ENCODE results near the gene ZNF410.
"Not testable (repeated sequence)": the region's sequence is repeated elsewhere in the genome, so short reads cannot be mapped to it uniquely, and the experiment has no call there.

ZNF410 gene

GRCh38 chr14:73884438-73885190 lies 2.0 kb upstream of the ZNF410 start:
- DNase-seq (ENCODE audit: insufficient read length, low spot score) (no peak), FAIRE-seq (no peak)

DNA sequence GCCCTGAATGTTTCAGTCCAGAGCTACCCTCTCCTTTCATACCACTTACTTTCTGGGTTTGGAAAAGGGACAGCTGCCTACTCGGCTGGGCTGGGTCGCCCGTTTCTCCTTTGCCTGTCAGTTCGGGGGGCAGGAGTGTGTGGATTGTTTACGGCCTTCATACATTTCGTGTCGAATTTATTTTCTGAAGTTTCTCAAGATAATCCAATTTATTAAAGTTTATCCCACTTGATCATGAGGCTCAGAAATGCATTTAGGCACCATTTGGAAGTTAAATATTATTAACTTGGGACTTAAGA lies 608 bp downstream of the ZNF410 start:
- FAIRE-seq (peak; percentile 51), DNase-seq (ENCODE audit: insufficient read length, low spot score) (no peak)

DNA sequence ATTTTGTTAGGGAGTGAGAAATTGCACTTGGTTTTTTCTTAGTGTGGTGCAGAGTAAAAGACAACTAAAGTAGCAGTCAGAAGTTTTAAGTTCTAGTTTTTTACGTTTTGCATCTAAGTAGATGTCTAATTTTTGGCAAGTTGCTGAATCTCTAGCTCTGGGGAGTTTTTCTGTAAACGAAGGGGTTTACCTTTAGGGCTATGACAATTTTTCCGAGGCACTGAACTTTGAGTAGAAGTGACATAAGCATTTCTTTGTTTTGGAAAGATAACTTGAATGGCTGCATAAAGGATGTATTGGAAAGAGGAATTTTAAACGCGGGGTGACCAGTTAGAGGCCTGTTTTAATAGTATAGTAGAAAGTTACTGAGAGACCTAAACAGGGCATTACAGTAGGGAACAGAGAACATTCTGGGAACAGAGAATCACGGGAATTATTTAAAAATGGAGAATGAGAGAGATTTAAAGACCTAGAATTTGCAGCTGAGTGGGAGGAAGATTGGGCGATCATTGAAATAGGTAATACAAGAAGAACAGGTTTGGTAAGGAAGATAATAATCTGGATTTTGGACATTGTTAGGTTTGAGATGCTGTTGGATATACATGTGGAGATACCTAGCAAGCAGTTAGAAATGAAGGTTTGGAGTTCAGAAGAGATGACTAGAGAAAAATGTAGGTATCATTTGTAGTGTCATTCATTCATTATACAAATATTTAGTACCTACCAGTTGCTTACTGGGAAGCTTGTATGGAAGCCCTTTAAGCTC lies 1.2 kb downstream of the ZNF410 start:
- DNase-seq (ENCODE audit: insufficient read length, low spot score) (no peak), FAIRE-seq (no peak)

DNA sequence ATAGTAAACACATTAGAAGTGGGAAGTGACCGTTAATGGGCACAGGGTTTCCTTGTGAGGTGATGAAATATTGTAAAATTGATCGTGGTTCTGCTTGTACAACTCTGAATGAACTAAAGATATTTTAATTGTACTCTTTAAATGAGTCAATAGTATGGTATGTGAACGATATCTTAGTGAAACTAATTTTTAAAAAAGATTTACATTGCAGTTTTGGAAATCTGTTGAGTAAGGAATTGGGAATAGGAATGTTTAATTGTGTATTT lies 1.7 kb downstream of the ZNF410 start:
- no peak for FAIRE-seq
- no peak for DNase-seq (ENCODE audit: insufficient read length, low spot score)

GRCh38 chr14:73888971-73889370 lies 2.3 kb downstream of the ZNF410 start:
- no peak for DNase-seq (ENCODE audit: insufficient read length, low spot score)
- no peak for FAIRE-seq

DNA sequence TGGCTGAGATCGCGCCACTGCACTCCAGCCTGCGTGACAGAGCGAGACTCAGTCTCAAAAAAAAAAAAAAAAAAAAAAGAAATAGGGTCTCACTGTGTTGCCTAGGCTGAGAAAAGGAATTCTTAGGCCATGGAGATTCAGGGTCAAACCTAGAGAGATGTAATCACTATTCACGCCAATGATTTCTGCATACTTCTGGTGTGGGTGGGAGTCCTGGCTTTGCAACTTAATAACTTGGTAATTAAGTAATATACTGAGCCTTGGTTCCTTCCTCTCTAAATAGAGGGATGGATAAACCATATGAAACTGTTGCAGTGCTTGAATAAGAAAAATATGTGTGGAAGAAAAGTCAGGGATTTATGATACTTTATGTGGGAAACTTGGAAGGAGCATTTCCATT lies 2.7 kb downstream of the ZNF410 start:
- FAIRE-seq (no peak), DNase-seq (ENCODE audit: insufficient read length, low spot score) (no peak)

DNA sequence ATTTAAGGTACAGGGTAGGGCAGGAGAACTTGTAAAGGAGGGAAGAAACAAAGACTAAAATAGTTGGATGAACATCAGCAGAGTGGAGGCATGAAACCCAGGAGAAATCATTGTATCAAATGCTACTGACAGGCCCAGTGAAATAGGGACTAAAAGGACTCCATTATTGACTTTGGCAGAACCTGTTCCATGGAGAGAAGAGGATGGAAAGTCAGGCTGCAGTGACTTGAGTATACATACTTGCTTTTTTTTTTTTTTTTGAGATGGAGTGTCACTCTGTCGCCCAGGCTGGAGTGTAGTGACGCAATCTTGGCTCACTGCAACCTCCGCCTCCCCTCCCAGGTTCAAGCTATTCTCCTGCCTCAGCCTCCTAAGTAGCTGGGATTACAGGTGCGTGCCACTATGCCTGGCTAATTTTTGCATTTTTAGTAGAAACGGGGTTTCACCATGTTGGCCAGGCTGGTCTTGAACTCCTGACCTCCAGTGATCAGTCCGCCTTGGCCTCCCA lies 7.6 kb downstream of the ZNF410 start:
- DNase-seq (ENCODE audit: insufficient read length, low spot score); FAIRE-seq: not testable (repeated sequence)

DNA sequence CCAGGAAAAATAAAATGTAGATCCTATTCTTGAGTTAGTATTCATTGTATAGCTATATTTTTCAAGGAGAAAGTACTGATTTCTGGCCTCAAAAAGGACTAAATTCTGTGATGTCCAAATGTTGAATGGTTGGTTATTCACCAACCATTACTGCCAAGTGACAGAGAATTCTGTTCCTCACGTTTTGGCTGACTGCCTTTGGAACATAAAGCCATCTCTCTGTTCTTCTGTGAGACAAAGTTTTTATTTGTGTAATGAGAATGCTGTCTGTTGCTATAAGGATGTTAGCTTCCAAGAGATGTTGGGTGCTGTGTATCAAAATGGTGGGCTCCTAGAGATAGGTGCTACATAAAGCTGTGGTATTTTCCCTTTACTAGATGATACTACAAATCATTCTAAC lies 9.3 kb downstream of the ZNF410 start:
- FAIRE-seq (no peak), DNase-seq (ENCODE audit: insufficient read length, low spot score) (no peak)

DNA sequence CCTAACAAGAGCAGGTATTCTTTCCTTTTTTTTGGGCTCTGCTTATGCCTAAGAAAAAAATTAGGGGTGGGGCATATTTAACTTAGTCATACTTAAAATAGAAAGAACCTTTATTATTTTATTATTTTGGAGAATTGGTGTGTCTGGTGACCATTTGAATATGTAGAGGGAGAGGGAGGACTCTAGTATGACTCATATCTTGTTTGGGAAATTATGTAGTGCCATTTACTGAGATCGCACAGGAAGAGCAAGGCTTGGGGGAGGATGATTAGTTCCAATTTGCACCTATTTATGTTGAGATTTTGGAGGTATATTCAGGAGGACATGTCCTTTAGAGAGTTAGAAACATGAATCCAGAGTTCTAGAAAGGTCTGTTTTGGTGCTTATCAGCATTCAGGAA lies 9.9 kb downstream of the ZNF410 start:
- no peak for DNase-seq (ENCODE audit: insufficient read length, low spot score)
- FAIRE-seq, result no peak

GRCh38 chr14:73903028-73903427 lies 16.4 kb downstream of the ZNF410 start:
- DNase-seq (ENCODE audit: insufficient read length, low spot score), result no peak

GRCh38 chr14:73909681-73910080 lies 23.0 kb downstream of the ZNF410 start:
- peak; percentile 76 for FAIRE-seq
- DNase-seq (ENCODE audit: insufficient read length, low spot score), result no peak

More at GRCh38 chr14:73903028-73903427, 16.4 kb downstream of the ZNF410 start:
- FAIRE-seq, result no peak

- FAIRE-seq (no peak), DNase-seq (ENCODE audit: insufficient read length, low spot score) (no peak)
These were observed 26.6 kb downstream of the ZNF410 start for GRCh38 chr14:73913256-73913655.

GRCh38 chr14:73916324-73916723 lies 29.7 kb downstream of the ZNF410 start:
- no peak for DNase-seq (ENCODE audit: insufficient read length, low spot score)
- FAIRE-seq, result no peak

- DNase-seq (ENCODE audit: insufficient read length, low spot score), result not testable (repeated sequence)
- FAIRE-seq, result peak; percentile 88
These were observed 32.8 kb downstream of the ZNF410 start for GRCh38 chr14:73919457-73919856.

- no peak for FAIRE-seq
These were observed 37.7 kb downstream of the ZNF410 start for GRCh38 chr14:73924337-73924736.

DNA sequence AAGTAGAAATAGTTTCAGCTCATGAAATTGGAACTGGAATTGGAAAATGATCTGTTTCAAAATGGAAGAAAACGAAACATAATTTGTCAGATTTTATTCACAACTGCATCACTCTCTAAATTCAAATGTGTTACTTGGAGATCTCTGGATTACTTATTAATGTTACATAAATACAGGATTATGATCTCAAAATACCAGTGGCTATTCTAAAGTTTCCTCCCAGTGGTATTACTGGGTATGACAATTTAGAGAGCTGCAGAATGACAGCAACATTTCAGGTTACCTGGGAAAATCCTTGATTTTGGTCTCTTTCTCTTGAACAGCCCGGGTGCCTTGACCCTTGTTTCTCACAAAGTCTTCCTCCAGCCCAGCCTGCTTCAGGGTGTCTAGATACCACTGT lies 49.0 kb downstream of the ZNF410 start:
- DNase-seq (ENCODE audit: insufficient read length, low spot score), result peak; percentile 52
- FAIRE-seq, result peak; percentile 49

More at GRCh38 chr14:73924337-73924736, 37.7 kb downstream of the ZNF410 start:
- no peak for DNase-seq (ENCODE audit: insufficient read length, low spot score)

GRCh38 chr14:73936548-73936947 lies 49.9 kb downstream of the ZNF410 start:
- FAIRE-seq (peak; percentile 26), DNase-seq (ENCODE audit: insufficient read length, low spot score) (no peak)

GRCh38 chr14:73937012-73937411 lies 50.4 kb downstream of the ZNF410 start:
- FAIRE-seq (no peak), DNase-seq (ENCODE audit: insufficient read length, low spot score) (no peak)

GRCh38 chr14:73942180-73942579 lies 55.5 kb downstream of the ZNF410 start:
- no peak for DNase-seq (ENCODE audit: insufficient read length, low spot score)
- no peak for FAIRE-seq

DNA sequence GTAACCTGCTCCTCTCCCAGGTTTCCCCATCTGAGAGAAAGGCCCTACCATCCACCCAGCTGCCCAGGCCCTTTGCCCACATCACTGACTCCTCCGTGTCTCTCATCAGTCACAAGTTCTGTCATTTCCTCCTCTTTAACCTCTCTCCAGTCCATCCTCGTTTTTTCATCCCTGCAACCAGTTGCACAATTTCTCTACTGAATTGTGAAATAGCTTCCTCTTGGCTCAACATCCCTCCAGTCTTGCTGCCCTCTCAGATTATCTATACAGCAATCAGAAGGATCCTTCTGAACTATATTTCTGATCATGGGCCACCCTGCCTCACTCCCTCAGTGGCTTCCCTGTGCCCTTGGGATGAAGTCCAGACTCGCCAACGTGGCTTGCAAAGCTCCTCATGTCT lies 56.4 kb downstream of the ZNF410 start:
- no peak for FAIRE-seq

DNA sequence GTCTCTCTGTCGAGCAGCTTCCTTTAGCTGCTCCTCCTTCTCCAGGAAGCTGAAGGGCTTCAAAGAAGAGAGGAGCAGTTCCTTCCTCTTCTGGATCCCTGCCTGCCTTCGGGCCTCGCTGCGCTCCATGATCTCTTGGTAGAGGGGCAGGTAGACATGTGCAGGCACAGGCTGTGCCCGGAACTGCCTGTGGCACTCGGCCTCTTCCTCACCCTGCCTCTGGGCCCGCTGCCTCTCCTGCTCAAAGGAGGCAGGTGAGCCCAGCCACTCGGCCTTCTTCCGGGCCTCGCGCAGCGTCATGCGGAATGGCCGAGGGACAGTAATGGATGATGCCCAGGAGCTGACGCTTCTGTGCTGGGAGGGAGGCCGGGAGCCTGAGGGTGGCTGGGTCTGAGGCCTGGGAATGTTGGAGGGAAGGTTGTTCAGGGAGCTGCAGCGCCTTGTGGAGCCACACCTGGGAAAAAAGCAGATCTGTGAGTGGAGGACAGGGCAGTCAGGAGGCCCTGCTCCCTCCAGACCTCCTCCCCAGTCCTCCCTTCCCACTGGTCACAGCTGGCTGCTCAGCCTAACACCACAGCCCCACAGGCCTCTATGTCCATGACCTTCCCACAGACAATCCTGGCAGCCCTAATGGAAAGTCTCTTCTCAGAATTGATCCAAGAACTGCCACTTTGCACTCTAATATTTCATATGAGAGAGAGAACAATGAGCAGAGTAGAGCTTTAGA lies 57.9 kb downstream of the ZNF410 start:
- no peak for FAIRE-seq
- DNase-seq (ENCODE audit: insufficient read length, low spot score), result no peak

More for the DNA sequence above, 56.4 kb downstream of the ZNF410 start:
- peak; percentile 95 for DNase-seq (ENCODE audit: insufficient read length, low spot score)

Measured in HTR-8/SVneo (cell line).